Ovary (tissue), 9 donors: ENCODE results near the gene CTNNA1. TPM values are rescaled to one million over a fixed set of nuclear protein-coding genes. Genes with fewer than 3 reads are reported as not detected.

Experiments
- DNase-seq, 5 donors: peaks; one replicate each; pipeline ENCODE4 v3.0.0-alpha.2; 2019 to 2020
- H3K27ac ChIP-seq, 2 donors: fragments of 200-600 bp; one replicate each; pipeline versions ENCODE4 v1.5.1 to v1.8.0; 2019 to 2022
- H3K27me3 ChIP-seq: fragments of 200-600 bp; one replicate; pipeline ENCODE4 v1.8.0; 2022
- H3K36me3 ChIP-seq: fragments of 200-600 bp; sonication (generic); one replicate; pipeline ENCODE4 v1.5.1; 2019
- H3K4me1 ChIP-seq: one replicate; pipeline ENCODE4 v1.8.1; 2013; ENCODE audit warnings: mild to moderate bottlenecking, moderate library complexity; ENCODE audit not compliant: insufficient read depth
- H3K4me3 ChIP-seq: fragments of 200-600 bp; sonication (generic); one replicate; pipeline ENCODE4 v1.5.1; 2017
- H3K9me3 ChIP-seq, 2 donors: fragments of 200-600 bp in 1 of 2; sonication (generic) in 1 of 2; one replicate each; pipeline versions ENCODE4 v1.5.1 to v1.8.1; 2013 to 2019; ENCODE audit warnings: mild to moderate bottlenecking in 1 of 2, moderate library complexity in 1 of 2
- CTCF ChIP-seq, 3 donors: fragments of 450-650 bp in 2 of 3; fragments of 200-600 bp in 1 of 3; IDR thresholded peaks; one replicate each; pipeline versions ENCODE4 v1.5.1 to v1.8.0; 2016 to 2022; ENCODE audit warnings: antibody characterized with exemption in 3 of 3, mild to moderate bottlenecking in 1 of 3
- EP300 ChIP-seq: sonication (generic); formaldehyde crosslinking; IDR thresholded peaks from one replicate; pipeline ENCODE4 v1.6.1; 2017; ENCODE audit warnings: antibody characterized with exemption
- POLR2A ChIP-seq: fragments of 450-650 bp; IDR thresholded peaks from one replicate; pipeline ENCODE4 v1.6.1; 2017; ENCODE audit warnings: antibody characterized with exemption, mild to moderate bottlenecking, moderate library complexity
- WGBS, 3 donors: extraction: QIAGEN DNeasy Blood & Tissue Kit in 1 of 3; methylation state at CpG; one replicate each; pipeline versions ENCODE4 v1.1.5 to v1.1.7; 2013 to 2017; 5-methylcytosine and 5-hydroxymethylcytosine counted together
- intact Hi-C, 4 donors: fragments of 100-400 bp; cut with DNase I; formaldehyde crosslinking; loops; one replicate each; pipeline versions ENCODE4 v1.11.0 to v1.15.1; 2022 to 2023
- polyA plus RNA-seq, 2 donors: library from polyadenylated mRNA; stranded (reverse); fragments of 200-250 nt in 1 of 2; fragments of 350-450 nt in 1 of 2; fragmentation: Illumina TruSeq in 1 of 2; extraction: RNeasy Lipid Tissue Mini Kit (QIAGEN cat#74804) in 1 of 2; gene quantifications; one replicate each; pipeline ENCODE4 v1.2.3, GENCODE V29; 2013 to 2014
- total RNA-seq, 7 donors: library from RNA; depleted of rRNA in 2 of 7; stranded (reverse); fragments of >200 nt in 2 of 7; fragmentation: NEBNext Ultra II Directional in 3 of 7; extraction: Animal tissue kit (Norgen Biotek cat#: 25700) in 3 of 7; gene quantifications; one replicate each; pipeline versions ENCODE4 v1.1.0 to v1.2.4, GENCODE V29; 2016 to 2023
- donor health status: DM: no; HTN: no; CAD: no; lungs with moderate emphysema.
- donor health status: DM: no; HTN: no; CAD: no.
- donor health status: Bipolar disorder and iron deficiency.
- donor health status: DM: yes; HTN: yes; CAD: no.
- donor health status: DM: no; HTN: no; CAD: no.
- donor health status: DM: yes; HTN: yes; CAD: no.

Gene CTNNA1
- total and polyA plus RNA-seq, 9 donors: 125 to 306 (median 230) TPM

GRCh38 chr5:138945421-138946240, 192.4 kb downstream of the CTNNA1 start:
- no peak overlapping the region for H3K4me3 ChIP-seq
- H3K36me3 ChIP-seq: no peaks in the 10 kb centered on the region
- H3K9me3 ChIP-seq: no peaks in the 10 kb centered on the region
- no peaks in the 10 kb centered on the region for H3K27me3 ChIP-seq
- peaks cover 4% of the 10 kb centered on the region for H3K4me1 ChIP-seq
- intact Hi-C loops: no loop called here
- TF ChIP-seq EP300 (no peak), POLR2A (no peak), CTCF (IDR thresholded peaks at IDR 0.05) (no peak)
- H3K27ac ChIP-seq: no peak overlapping the region
- WGBS, 3 donors: 81 to 90% (median 84%) methylated on average over 14 to 23 of the region's 23 CpGs
- no peak for DNase-seq

GRCh38 chr5:138946241-138946623, 193.0 kb downstream of the CTNNA1 start:
- WGBS, 3 donors: 87 to 90% (median 89%) methylated on average over 5 to 8 of the region's 8 CpGs
- H3K4me3 ChIP-seq: no peak overlapping the region
- intact Hi-C loops: no loop called here
- H3K27me3 ChIP-seq: no peaks in the 10 kb centered on the region
- H3K9me3 ChIP-seq: no peaks in the 10 kb centered on the region
- no peak overlapping the region for H3K27ac ChIP-seq
- peak in 1 of 5 donors; percentile 23 for DNase-seq
- H3K4me1 ChIP-seq: peaks cover 4% of the 10 kb centered on the region
- no peaks in the 10 kb centered on the region for H3K36me3 ChIP-seq
- no peak for TF ChIP-seq EP300

GRCh38 chr5:138946831-138947560, 193.8 kb downstream of the CTNNA1 start:
- 94 to 95% (median 94%) methylated on average over 14 to 20 of the region's 20 CpGs for WGBS, 3 donors
- TF ChIP-seq CTCF (IDR thresholded peaks at IDR 0.05) (no peak), EP300 (no peak), POLR2A (no peak)
- intact Hi-C loops: no loop called here
- Histone ChIP-seq H3K36me3 (no peaks in the 10 kb centered on the region), H3K27ac (no peak overlapping the region), H3K4me3 (no peak overlapping the region), H3K9me3 (no peaks in the 10 kb centered on the region), H3K27me3 (no peaks in the 10 kb centered on the region), H3K4me1 (peaks cover 7% of the 10 kb centered on the region)
- no peak for DNase-seq

GRCh38 chr5:138947780-138948179, 194.6 kb downstream of the CTNNA1 start:
- Histone ChIP-seq H3K9me3 (no peaks in the 10 kb centered on the region), H3K36me3 (no peaks in the 10 kb centered on the region), H3K27me3 (no peaks in the 10 kb centered on the region), H3K4me3 (no peak overlapping the region), H3K4me1 (peaks cover 14% of the 10 kb centered on the region), H3K27ac (no peak overlapping the region)
- 89 to 93% (median 91%) methylated on average over 5 of the region's 5 CpGs for WGBS, 3 donors
- DNase-seq: no peak
- intact Hi-C loops: no loop called here
- TF ChIP-seq CTCF (IDR thresholded peaks at IDR 0.05) (no peak), POLR2A (no peak), EP300 (no peak)
